ENCODE results near the gene LMO2. TPM values are rescaled to one million over a fixed set of nuclear protein-coding genes. Genes with fewer than 3 reads are reported as not detected.

LMO2 gene
- total RNA-seq, 1 donor: under 0.01 TPM

DNA sequence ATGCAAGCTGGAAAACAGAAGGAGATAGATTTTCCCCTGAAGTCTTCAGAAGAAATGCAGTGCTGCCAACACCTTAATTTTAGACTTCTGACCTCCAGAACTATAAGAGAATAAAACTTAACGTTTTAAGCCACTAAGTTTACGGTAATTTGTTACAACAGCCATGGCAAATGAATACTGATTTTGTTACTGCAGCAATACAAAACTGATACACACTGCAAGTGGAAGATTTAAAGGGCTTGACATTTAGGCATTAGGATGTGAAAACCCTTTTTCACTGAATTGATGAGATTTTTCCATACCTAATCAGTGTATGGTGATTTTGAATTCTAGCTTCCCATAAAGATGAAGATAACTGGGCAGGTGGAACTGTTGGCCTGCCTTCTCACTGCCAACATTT lies 22.1 kb upstream of the LMO2 start:
- no peak overlapping the region for H3K4me3 ChIP-seq (ENCODE audit: low read depth, low read length)
- no peak for DNase-seq (ENCODE audit: low read depth)
- TF ChIP-seq, protein P1, sequence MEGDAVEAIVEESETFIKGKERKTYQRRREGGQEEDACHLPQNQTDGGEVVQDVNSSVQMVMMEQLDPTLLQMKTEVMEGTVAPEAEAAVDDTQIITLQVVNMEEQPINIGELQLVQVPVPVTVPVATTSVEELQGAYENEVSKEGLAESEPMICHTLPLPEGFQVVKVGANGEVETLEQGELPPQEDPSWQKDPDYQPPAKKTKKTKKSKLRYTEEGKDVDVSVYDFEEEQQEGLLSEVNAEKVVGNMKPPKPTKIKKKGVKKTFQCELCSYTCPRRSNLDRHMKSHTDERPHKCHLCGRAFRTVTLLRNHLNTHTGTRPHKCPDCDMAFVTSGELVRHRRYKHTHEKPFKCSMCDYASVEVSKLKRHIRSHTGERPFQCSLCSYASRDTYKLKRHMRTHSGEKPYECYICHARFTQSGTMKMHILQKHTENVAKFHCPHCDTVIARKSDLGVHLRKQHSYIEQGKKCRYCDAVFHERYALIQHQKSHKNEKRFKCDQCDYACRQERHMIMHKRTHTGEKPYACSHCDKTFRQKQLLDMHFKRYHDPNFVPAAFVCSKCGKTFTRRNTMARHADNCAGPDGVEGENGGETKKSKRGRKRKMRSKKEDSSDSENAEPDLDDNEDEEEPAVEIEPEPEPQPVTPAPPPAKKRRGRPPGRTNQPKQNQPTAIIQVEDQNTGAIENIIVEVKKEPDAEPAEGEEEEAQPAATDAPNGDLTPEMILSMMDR (IDR thresholded peaks at IDR 0.05; ENCODE audit: insufficient read depth, low read depth, low read length): no peak

DNA sequence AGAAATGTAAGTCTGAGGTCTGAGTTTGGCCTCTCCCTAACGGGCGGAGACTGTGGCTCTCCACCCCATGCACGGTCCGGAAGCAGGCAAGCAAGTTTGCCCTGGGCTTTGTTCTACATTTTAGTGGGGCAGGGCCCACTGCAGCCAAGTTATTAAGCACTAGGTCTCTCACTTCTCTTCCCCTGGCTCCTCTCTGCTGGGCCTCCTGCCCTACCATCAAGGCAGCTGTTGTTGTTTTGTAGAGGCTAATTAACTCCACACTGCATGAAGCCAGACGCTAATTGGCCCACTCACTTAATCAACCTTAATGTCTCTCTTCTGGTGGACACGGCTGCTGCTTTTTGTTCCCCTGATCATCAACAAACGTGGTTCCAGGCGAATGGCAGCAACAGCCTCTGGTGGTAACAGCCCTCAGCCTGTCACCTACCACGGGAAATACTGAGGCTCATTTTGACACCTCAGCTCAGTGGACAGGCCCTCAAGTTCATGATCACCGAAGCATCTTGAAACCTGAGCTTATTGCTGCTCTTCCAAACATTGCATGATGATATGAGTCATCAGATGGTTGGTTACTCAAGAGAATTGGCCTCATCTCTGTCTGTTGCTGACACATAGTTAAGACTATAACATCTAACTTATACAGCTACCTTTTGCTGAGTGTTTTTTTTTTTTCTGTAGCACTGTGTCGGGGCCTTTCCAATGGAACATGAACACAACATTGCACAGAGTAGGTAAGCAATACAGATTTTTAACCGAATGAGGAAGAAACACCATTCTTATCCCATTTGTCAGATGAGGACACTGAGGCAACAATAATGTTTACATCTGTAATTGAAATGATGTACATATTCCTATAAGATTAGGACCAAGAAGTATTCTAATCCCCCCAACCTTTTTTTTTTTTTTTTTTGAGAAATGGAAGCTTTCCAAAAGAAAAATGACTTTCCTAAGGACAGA lies 20.8 kb upstream of the LMO2 start:
- TF ChIP-seq, protein P1 (IDR thresholded peaks at IDR 0.05; ENCODE audit: insufficient read depth, low read depth, low read length): no peak
- no peak overlapping the region for H3K4me3 ChIP-seq (ENCODE audit: low read depth, low read length)
- peak; percentile 72 for DNase-seq (ENCODE audit: low read depth)

DNA sequence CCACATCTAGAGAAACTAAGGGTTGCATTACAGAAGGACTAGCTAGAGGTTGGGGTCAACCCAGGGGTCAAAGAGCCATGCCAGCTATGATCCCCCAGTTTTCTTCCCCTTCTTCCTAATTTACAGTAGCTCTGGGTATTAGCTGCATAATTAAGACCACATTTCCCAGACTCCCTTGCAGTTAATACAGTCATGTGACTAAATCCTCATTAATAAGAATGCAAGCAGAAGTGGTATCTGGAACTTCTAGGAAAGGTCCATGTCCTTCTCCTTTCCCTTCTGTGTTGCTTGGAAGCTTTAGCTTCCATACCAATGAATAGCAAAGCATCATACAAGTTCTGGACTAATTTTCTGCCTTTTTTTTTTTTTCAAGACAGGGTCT lies 19.1 kb upstream of the LMO2 start:
- H3K4me3 ChIP-seq (ENCODE audit: low read depth, low read length): no peak overlapping the region
- TF ChIP-seq, protein P1 (IDR thresholded peaks at IDR 0.05; ENCODE audit: insufficient read depth, low read depth, low read length): no peak
- no peak for DNase-seq (ENCODE audit: low read depth)

DNA sequence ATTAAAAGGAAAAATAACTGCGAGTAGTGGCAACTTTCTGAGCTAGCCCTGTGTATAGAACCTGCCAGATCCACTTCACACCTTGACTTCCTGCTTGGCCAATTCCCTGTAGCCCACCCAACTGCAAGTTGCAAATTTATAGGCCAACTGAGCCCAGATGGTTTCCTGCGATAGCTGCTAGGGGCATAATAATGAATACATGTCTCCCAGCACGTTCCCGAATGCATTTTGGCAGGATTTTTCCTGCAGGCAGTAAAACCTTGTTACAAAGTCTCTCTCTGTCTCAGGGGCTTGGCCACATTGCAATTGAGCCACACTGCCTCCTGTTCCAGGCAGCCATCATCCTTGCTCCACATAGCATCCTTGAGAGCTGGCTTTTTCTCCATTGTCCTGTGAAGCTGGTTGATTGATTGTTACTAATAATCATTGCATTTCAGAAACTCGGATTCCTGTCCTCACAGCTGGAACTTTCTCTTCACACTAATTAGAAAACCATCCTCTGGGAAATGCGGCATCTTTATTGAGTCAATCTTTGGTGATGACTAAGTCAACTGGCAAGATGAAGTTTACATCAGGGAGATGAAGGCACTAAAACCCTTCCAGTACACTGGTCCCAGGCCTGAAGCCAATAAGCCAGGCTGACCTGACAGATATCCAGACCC lies 18.6 kb upstream of the LMO2 start:
- TF ChIP-seq, protein P1 (IDR thresholded peaks at IDR 0.05; ENCODE audit: insufficient read depth, low read depth, low read length): no peak
- no peak for DNase-seq (ENCODE audit: low read depth)
- no peak overlapping the region for H3K4me3 ChIP-seq (ENCODE audit: low read depth, low read length)

DNA sequence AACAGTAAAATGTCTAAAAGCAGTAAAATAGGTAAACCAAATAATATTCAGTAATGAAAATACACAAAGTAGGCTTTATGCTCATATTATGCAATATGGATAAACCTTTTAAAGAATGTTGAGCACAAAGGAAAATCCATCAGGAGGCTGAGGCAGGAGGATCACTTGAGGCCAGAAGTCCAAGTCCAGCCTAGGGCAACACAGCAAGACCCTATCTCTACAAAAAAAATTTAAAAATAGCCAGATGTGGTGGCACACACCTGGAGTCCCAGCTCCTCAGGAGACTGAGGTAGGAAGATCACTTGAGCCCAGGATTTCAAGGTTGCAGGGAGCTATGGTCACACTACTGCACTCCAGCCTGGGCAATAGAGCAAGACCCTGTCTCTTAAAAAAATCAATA lies 17.7 kb upstream of the LMO2 start:
- no peak for DNase-seq (ENCODE audit: low read depth)
- TF ChIP-seq, protein P1 (IDR thresholded peaks at IDR 0.05; ENCODE audit: insufficient read depth, low read depth, low read length): no peak
- no peak overlapping the region for H3K4me3 ChIP-seq (ENCODE audit: low read depth, low read length)

DNA sequence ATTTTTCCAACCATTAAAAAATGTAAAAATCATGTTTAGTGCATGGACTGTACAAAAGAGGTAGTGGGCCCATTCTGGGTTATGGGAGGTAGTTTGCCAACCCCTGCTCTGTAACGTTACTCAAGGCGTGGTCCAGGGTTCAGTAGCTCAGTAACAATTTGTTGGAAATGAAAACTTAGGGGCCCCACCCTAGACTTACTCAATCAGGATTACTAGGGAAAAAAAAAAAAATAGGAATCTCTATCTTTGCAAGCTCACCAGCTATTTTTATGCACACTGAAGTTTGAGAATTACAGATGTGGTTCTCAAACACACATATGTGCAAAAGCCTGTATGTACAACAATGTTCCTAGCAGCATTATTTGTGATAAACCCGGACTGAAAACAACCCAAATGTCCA lies 17.3 kb upstream of the LMO2 start:
- no peak for DNase-seq (ENCODE audit: low read depth)
- H3K4me3 ChIP-seq (ENCODE audit: low read depth, low read length): no peak overlapping the region
- TF ChIP-seq, protein P1 (IDR thresholded peaks at IDR 0.05; ENCODE audit: insufficient read depth, low read depth, low read length): no peak

All from fibroblast of villous mesenchyme (primary cell).